ENCODE measurements around the gene NLK. TPM values are rescaled to one million over a fixed set of nuclear protein-coding genes. Genes with fewer than 3 reads are reported as not detected.

The NLK gene
- polyA plus RNA-seq, 1 experiment = 24.5 TPM

DNA sequence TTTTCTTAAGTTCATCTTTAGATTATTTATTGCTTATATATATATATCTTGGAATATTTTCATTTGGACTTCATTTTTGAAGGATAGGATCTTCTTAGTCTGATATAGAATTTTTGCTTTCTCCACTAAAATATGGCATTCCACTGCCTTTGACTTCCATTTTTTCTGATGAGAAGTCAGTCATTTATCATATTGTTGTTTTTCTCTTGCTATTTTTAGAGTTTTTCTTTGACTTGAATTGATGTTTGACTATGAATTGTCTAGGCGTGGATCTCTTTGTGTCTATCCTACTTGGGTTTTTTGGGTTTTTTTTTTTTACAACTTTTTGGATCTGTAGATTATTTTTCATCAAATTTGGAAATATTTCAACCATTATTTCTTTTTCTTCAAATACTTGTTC, 67.7 kb downstream of the NLK start:
- DNase-seq (ENCODE audit: low read depth, low spot score) = no peak
- POLR2A ChIA-PET = no interaction called here
- Histone ChIP-seq H3K27ac (ENCODE audit: low read depth, low read length) (no peak overlapping the region), H3K27me3 (ENCODE audit: control insufficient read depth, insufficient read depth, low read length) (no peaks in the 10 kb centered on the region), H3K4me3 (ENCODE audit: low read depth, low read length) (no peak overlapping the region), H3K9me3 (ENCODE audit: control insufficient read depth, insufficient read depth, low read length) (no peaks in the 10 kb centered on the region; the same call in 1 of the 2 replicates)
- CTCF ChIA-PET = no interaction called here
- TF ChIP-seq, protein P1, sequence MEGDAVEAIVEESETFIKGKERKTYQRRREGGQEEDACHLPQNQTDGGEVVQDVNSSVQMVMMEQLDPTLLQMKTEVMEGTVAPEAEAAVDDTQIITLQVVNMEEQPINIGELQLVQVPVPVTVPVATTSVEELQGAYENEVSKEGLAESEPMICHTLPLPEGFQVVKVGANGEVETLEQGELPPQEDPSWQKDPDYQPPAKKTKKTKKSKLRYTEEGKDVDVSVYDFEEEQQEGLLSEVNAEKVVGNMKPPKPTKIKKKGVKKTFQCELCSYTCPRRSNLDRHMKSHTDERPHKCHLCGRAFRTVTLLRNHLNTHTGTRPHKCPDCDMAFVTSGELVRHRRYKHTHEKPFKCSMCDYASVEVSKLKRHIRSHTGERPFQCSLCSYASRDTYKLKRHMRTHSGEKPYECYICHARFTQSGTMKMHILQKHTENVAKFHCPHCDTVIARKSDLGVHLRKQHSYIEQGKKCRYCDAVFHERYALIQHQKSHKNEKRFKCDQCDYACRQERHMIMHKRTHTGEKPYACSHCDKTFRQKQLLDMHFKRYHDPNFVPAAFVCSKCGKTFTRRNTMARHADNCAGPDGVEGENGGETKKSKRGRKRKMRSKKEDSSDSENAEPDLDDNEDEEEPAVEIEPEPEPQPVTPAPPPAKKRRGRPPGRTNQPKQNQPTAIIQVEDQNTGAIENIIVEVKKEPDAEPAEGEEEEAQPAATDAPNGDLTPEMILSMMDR (IDR thresholded peaks at IDR 0.05; ENCODE audit: low read depth, low read length) = no peak

- Histone ChIP-seq H3K27me3 (ENCODE audit: control insufficient read depth, insufficient read depth, low read length) (no peaks in the 10 kb centered on the region), H3K9me3 (ENCODE audit: control insufficient read depth, insufficient read depth, low read length) (no peaks in the 10 kb centered on the region; the same call in 1 of the 2 replicates), H3K27ac (ENCODE audit: low read depth, low read length) (no peak overlapping the region), H3K4me3 (ENCODE audit: low read depth, low read length) (no peak overlapping the region)
- DNase-seq (ENCODE audit: low read depth, low spot score) = no peak
- ChIA-PET POLR2A (interaction anchor here (1.0 kb wide), 1 partner anchor 71 kb away, joined by 6 read pairs; no protein-coding TSS in a partner anchor), CTCF (no interaction called here)
- TF ChIP-seq, protein P1 (IDR thresholded peaks at IDR 0.05; ENCODE audit: low read depth, low read length) = no peak
These were observed 69.7 kb downstream of the NLK start for GRCh38 chr17:28112181-28112580.

- POLR2A ChIA-PET = no interaction called here
- H3K4me3 ChIP-seq (ENCODE audit: low read depth, low read length) = no peak overlapping the region
These were observed 70.1 kb downstream of the NLK start for GRCh38 chr17:28112606-28113005.

GRCh38 chr17:28113269-28113668, 70.8 kb downstream of the NLK start:
- TF ChIP-seq, protein P1 (IDR thresholded peaks at IDR 0.05; ENCODE audit: low read depth, low read length) = no peak
- Histone ChIP-seq H3K9me3 (ENCODE audit: control insufficient read depth, insufficient read depth, low read length) (no peaks in the 10 kb centered on the region; the same call in 1 of the 2 replicates), H3K27ac (ENCODE audit: low read depth, low read length) (no peak overlapping the region), H3K4me3 (ENCODE audit: low read depth, low read length) (no peak overlapping the region), H3K27me3 (ENCODE audit: control insufficient read depth, insufficient read depth, low read length) (no peaks in the 10 kb centered on the region)
- ChIA-PET POLR2A (no interaction called here), CTCF (no interaction called here)
- DNase-seq (ENCODE audit: low read depth, low spot score) = no peak

More at GRCh38 chr17:28112606-28113005, 70.1 kb downstream of the NLK start:
- CTCF ChIA-PET = no interaction called here
- DNase-seq (ENCODE audit: low read depth, low spot score) = no peak
- TF ChIP-seq, protein P1 (IDR thresholded peaks at IDR 0.05; ENCODE audit: low read depth, low read length) = no peak
- Histone ChIP-seq H3K9me3 (ENCODE audit: control insufficient read depth, insufficient read depth, low read length) (no peaks in the 10 kb centered on the region; the same call in 1 of the 2 replicates), H3K27ac (ENCODE audit: low read depth, low read length) (no peak overlapping the region), H3K27me3 (ENCODE audit: control insufficient read depth, insufficient read depth, low read length) (no peaks in the 10 kb centered on the region)

GRCh38 chr17:28115046-28115445, 72.6 kb downstream of the NLK start:
- CTCF ChIA-PET = interaction anchor here (0.5 kb wide), 1 partner anchor 77 kb away, joined by 5 read pairs; no protein-coding TSS in a partner anchor
- H3K27ac ChIP-seq (ENCODE audit: low read depth, low read length) = no peak overlapping the region
- H3K9me3 ChIP-seq (ENCODE audit: control insufficient read depth, insufficient read depth, low read length) = no peaks in the 10 kb centered on the region; the same call in 1 of the 2 replicates
- no peak for DNase-seq (ENCODE audit: low read depth, low spot score)
- no peaks in the 10 kb centered on the region for H3K27me3 ChIP-seq (ENCODE audit: control insufficient read depth, insufficient read depth, low read length)
- POLR2A ChIA-PET = no interaction called here
- TF ChIP-seq, protein P1 (IDR thresholded peaks at IDR 0.05; ENCODE audit: low read depth, low read length) = no peak
- no peak overlapping the region for H3K4me3 ChIP-seq (ENCODE audit: low read depth, low read length)
